Upper lobe of left lung (tissue), 6 donors: ENCODE data around the gene CARD18. TPM values are rescaled to one million over a fixed set of nuclear protein-coding genes. Genes with fewer than 3 reads are reported as not detected.

Source experiments
- ATAC-seq, 2 donors: fragments of 200-7000 bp; cut with Tn5 transposase; one replicate each; pipeline ENCODE4 v1.9.1; 2022; ENCODE audit warnings: mild to moderate bottlenecking in 2 of 2, moderate library complexity in 2 of 2; ENCODE audit not compliant: low FRiP score in 2 of 2
- DNase-seq, 2 donors: peaks; one replicate each; pipeline ENCODE4 v3.0.0-alpha.2; 2019 to 2020
- H3K27ac ChIP-seq, 4 donors: fragments of 200-600 bp; sonication (generic); one replicate each; pipeline ENCODE4 v1.5.1; 2016 to 2019
- H3K27me3 ChIP-seq, 4 donors: fragments of 200-600 bp; sonication (generic); one replicate each; pipeline ENCODE4 v1.5.1; 2017 to 2019
- H3K36me3 ChIP-seq, 4 donors: fragments of 200-600 bp; sonication (generic); one replicate each; pipeline ENCODE4 v1.5.1; 2016 to 2019
- H3K4me1 ChIP-seq, 4 donors: fragments of 200-600 bp; sonication (generic); one replicate each; pipeline ENCODE4 v1.5.1; 2018 to 2019
- H3K4me3 ChIP-seq, 4 donors: fragments of 200-600 bp; sonication (generic); one replicate each; pipeline ENCODE4 v1.5.1; 2017 to 2019; ENCODE audit warnings: mild to moderate bottlenecking in 2 of 4, moderate library complexity in 1 of 4
- H3K9me3 ChIP-seq, 4 donors: fragments of 200-600 bp; sonication (generic); one replicate each; pipeline ENCODE4 v1.5.1; 2018 to 2019
- EP300 ChIP-seq, 4 donors: sonication (generic); formaldehyde crosslinking; IDR thresholded peaks; one replicate each; pipeline ENCODE4 v1.5.1; 2017; ENCODE audit warnings: antibody characterized with exemption in 4 of 4, control low read depth in 2 of 4
- POLR2A ChIP-seq, 4 donors: fragments of 450-650 bp; IDR thresholded peaks; one replicate each; pipeline ENCODE4 v1.5.1; 2016 to 2017; ENCODE audit warnings: antibody characterized with exemption in 4 of 4, mild to moderate bottlenecking in 2 of 4
- POLR2AphosphoS5 ChIP-seq, 2 donors: sonication (generic); formaldehyde crosslinking; IDR thresholded peaks; one replicate each; pipeline ENCODE4 v1.5.1; 2017; ENCODE audit warnings: antibody characterized with exemption in 2 of 2
- WGBS, 2 donors: methylation state at CpG; one replicate each; pipeline ENCODE4 v1.1.5; 2017 to 2018; 5-methylcytosine and 5-hydroxymethylcytosine counted together
- total RNA-seq, 6 donors: library from RNA; depleted of rRNA in 4 of 6; stranded (reverse); fragments of >200 nt in 4 of 6; gene quantifications; one replicate each; pipeline versions ENCODE4 v1.1.0 to v1.2.1, GENCODE V29; 2016 to 2021
- TF ChIP-seq, protein P1 (sequence below), 6 experiments: fragments of 450-650 bp in 4 of 6; fragments of 200-600 bp in 2 of 6; sonication (generic) in 2 of 6; IDR thresholded peaks; one replicate each; pipeline ENCODE4 v1.5.1; 2016 to 2019; ENCODE audit warnings: antibody characterized with exemption in 6 of 6
- donor health status: DM: no; HTN: no; CAD: no; lungs with moderate emphysema.
- donor health status: DM: no; HTN: yes; CAD: no; lungs with severe emphysema.

Gene CARD18
- total RNA-seq, 6 donors from 2014 or later = not detected

DNA sequence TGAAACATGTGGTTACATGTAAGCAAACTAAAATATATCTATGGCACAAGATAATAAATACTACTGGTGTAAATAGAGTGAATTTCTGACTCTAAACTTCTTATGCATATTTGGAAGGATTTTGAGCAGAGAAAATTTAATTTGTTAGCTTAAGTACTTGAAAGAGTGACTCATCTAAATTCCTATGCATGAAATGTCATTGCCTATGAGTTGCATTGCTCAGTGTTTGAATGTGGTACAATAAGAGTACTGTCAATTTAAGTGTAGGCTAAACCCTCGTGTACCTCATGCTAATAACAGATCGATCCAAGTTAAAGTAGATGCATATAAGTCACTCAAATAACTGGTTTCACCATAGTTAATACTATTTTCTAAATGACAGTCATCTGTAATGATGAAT lies 5.3 kb upstream of the CARD18 start:
- DNase-seq (no peak), ATAC-seq (no peak)
- Histone ChIP-seq H3K27me3 (no peaks in the 10 kb centered on the region), H3K4me1 (no peaks in the 10 kb centered on the region), H3K9me3 (no peaks in the 10 kb centered on the region), H3K4me3 (no peak overlapping the region), H3K36me3 (no peaks in the 10 kb centered on the region), H3K27ac (no peak overlapping the region)
- 60 to 80% methylated on average over 2 of the region's 2 CpGs for WGBS, 2 donors
- TF ChIP-seq, protein P1, sequence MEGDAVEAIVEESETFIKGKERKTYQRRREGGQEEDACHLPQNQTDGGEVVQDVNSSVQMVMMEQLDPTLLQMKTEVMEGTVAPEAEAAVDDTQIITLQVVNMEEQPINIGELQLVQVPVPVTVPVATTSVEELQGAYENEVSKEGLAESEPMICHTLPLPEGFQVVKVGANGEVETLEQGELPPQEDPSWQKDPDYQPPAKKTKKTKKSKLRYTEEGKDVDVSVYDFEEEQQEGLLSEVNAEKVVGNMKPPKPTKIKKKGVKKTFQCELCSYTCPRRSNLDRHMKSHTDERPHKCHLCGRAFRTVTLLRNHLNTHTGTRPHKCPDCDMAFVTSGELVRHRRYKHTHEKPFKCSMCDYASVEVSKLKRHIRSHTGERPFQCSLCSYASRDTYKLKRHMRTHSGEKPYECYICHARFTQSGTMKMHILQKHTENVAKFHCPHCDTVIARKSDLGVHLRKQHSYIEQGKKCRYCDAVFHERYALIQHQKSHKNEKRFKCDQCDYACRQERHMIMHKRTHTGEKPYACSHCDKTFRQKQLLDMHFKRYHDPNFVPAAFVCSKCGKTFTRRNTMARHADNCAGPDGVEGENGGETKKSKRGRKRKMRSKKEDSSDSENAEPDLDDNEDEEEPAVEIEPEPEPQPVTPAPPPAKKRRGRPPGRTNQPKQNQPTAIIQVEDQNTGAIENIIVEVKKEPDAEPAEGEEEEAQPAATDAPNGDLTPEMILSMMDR (IDR thresholded peaks at IDR 0.05) = no peak
- TF ChIP-seq EP300 (IDR thresholded peaks at IDR 0.05) = no peak
- TF ChIP-seq POLR2A (IDR thresholded peaks at IDR 0.05) = no peak
- TF ChIP-seq POLR2AphosphoS5 (IDR thresholded peaks at IDR 0.05) = no peak

DNA sequence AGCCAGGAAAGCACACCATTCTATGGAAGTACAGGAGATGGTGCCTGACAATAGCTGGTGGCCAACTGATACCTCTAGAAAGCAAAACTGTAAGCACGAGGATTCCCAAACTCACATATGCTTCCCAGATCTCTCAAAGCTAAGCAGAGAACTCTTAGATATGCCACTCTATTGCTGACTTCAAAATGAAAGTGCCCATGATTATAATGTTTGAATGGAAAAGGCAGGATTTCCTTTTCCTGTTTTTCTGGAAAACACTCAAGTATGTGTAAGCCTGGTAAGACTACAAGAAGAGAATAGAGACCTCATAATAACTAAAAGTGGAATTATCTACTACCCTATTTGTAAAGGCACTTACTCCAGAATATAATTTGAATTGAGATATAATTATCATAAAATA lies 2.6 kb upstream of the CARD18 start:
- Histone ChIP-seq H3K9me3 (no peaks in the 10 kb centered on the region), H3K4me1 (no peaks in the 10 kb centered on the region), H3K36me3 (no peaks in the 10 kb centered on the region), H3K4me3 (no peak overlapping the region), H3K27me3 (no peaks in the 10 kb centered on the region), H3K27ac (peak overlapping the region in 2 of 4 donors; percentile 10 to 67)
- ATAC-seq (no peak), DNase-seq (no peak)
- 65 to 67% methylated on average over 1 of the region's 1 CpG for WGBS, 2 donors
- TF ChIP-seq POLR2AphosphoS5 (IDR thresholded peaks at IDR 0.05) = no peak
- no peak for TF ChIP-seq EP300 (IDR thresholded peaks at IDR 0.05)
- TF ChIP-seq POLR2A (IDR thresholded peaks at IDR 0.05) = no peak
- TF ChIP-seq, protein P1 (IDR thresholded peaks at IDR 0.05) = no peak

DNA sequence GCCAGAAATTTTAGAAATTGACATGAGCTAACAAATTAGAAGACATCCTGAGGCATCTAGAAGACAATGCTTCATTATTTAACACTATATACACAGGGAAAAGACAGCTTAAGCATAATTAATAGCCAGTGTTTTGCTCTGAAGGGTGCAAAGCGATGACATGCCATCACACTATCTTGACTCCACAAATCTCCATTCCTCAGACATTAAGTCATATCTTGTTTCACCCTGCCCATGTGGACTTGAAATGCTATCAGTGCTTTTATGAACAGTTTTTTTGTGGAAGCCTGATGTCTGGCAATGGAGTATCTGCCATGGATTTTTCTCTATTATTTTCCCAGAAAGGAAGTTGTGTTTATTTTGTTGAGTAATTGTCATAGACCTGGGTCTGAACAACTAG lies 2.3 kb downstream of the CARD18 start:
- no peak for TF ChIP-seq POLR2A (IDR thresholded peaks at IDR 0.05)
- TF ChIP-seq, protein P1 (IDR thresholded peaks at IDR 0.05) = no peak
- TF ChIP-seq POLR2AphosphoS5 (IDR thresholded peaks at IDR 0.05) = no peak
- TF ChIP-seq EP300 (IDR thresholded peaks at IDR 0.05) = no peak
- H3K27me3 ChIP-seq = no peaks in the 10 kb centered on the region
- ATAC-seq (no peak), DNase-seq (no peak)
- no peaks in the 10 kb centered on the region for H3K9me3 ChIP-seq
- no peaks in the 10 kb centered on the region for H3K36me3 ChIP-seq
- peak overlapping the region in 1 of 4 donors; percentile 7 for H3K27ac ChIP-seq
- no peaks in the 10 kb centered on the region for H3K4me1 ChIP-seq
- 61 to 67% methylated on average over 1 of the region's 1 CpG for WGBS, 2 donors
- H3K4me3 ChIP-seq = no peak overlapping the region

DNA sequence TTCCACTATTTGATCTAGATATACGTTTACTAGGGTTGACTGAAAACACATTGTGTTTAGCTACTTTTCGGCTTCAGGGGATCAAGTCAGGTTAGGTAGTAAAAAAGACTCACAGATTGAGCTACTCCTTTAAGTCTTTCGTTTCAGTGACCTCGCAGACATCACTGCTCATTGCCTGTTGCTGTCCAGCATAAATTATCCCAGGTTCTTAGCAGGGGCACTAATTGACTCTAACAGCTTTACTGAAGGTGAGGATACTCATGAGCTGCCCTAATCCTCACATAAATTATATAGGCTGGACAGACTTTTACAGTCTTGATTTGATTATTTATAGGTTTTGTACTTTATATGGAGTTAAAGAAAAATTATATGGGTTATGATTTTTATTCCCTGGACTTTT lies 3.7 kb downstream of the CARD18 start:
- Histone ChIP-seq H3K27me3 (no peaks in the 10 kb centered on the region), H3K4me1 (no peaks in the 10 kb centered on the region), H3K36me3 (no peaks in the 10 kb centered on the region), H3K9me3 (peaks cover 0 to 5% (median 0%) of the 10 kb centered on the region in 4 donors), H3K27ac (no peak overlapping the region), H3K4me3 (no peak overlapping the region)
- ATAC-seq (no peak), DNase-seq (no peak)
- TF ChIP-seq, protein P1 (IDR thresholded peaks at IDR 0.05) = no peak
- TF ChIP-seq POLR2AphosphoS5 (IDR thresholded peaks at IDR 0.05) (no peak), POLR2A (IDR thresholded peaks at IDR 0.05) (no peak), EP300 (IDR thresholded peaks at IDR 0.05) (no peak)
- 72 to 90% methylated on average over 4 of the region's 4 CpGs for WGBS, 2 donors

DNA sequence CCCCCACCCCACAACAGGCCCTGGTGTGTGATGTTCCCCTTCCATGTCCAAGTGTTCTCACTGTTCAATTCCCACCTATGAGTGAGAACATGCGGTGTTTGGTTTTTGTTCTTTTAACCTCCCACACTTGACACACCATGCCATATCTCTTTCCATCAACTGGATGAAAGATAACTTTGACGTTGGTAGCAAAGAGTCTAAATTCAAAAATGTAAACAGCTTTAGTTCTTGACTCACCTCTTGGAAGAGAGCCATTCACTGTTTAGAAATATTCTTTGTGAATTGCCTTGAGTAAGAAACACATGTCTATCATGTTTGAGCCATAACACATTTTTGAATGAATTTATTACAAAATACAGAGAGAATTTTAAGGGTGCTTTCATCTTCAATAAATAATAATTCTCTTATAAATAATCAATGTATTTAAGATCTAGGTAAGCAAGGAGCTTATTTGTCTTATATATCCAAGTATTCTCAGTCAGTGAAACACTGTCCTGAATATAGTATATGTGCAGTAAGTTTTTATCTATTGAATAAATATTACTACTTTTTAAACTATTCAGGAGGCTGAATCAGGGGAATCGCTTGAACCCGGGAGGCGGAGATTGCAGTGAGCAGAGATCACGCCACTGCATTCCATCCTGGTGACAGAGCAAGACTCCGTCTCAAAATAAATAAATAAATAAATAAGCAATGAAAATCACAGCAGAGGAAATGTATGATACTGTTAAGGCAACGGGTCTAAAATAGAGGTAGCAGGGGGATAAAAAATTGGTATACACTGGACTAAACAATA lies 6.7 kb downstream of the CARD18 start:
- Histone ChIP-seq H3K4me3 (no peak overlapping the region), H3K27me3 (no peaks in the 10 kb centered on the region), H3K4me1 (no peaks in the 10 kb centered on the region), H3K9me3 (peaks cover 0 to 5% (median 0%) of the 10 kb centered on the region in 4 donors), H3K27ac (no peak overlapping the region), H3K36me3 (no peaks in the 10 kb centered on the region)
- ATAC-seq (no peak), DNase-seq (no peak)
- TF ChIP-seq, protein P1 (IDR thresholded peaks at IDR 0.05) = no peak
- TF ChIP-seq POLR2A (IDR thresholded peaks at IDR 0.05) = no peak
- TF ChIP-seq EP300 (IDR thresholded peaks at IDR 0.05) = no peak
- TF ChIP-seq POLR2AphosphoS5 (IDR thresholded peaks at IDR 0.05) = no peak
- WGBS, 2 donors = 83 to 84% methylated on average over 8 of the region's 8 CpGs
